GM18520 (cell line): ENCODE results near the gene LRRTM4.

Experiments
- ATAC-seq: cut with Tn5 transposase; IDR thresholded peaks from one replicate; pipeline ENCODE4 v1.9.1; 2021; ENCODE audit not compliant: unreplicated experiment

Gene LRRTM4

GRCh38 chr2:77325395-77325794 is 196.8 kb downstream of the LRRTM4 start:
- ATAC-seq, result no peak

DNA sequence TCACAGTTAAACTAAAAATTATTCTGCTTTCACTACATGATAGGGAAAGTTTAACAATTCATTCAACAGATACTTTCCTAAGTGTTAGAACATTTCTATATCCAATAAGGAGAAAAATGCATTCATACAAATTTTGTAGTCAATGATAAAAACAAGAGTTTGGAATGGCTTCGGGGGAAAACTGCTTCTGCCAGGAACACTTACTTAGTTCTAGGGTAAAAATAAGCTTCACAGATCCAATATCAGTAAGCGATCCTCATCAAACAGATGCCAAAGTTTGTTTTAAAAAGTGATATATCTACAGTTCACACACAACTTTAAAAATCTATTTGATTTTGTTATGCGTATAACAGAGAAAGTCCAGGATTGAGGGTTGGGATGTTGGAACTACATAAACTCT is 199.7 kb downstream of the LRRTM4 start:
- ATAC-seq, result no peak

GRCh38 chr2:77314721-77315120 is 207.5 kb downstream of the LRRTM4 start:
- ATAC-seq, result no peak

GRCh38 chr2:77310416-77310815 is 211.8 kb downstream of the LRRTM4 start:
- no peak for ATAC-seq

- no peak for ATAC-seq
Observed at GRCh38 chr2:77309725-77310124, 212.5 kb downstream of the LRRTM4 start.

DNA sequence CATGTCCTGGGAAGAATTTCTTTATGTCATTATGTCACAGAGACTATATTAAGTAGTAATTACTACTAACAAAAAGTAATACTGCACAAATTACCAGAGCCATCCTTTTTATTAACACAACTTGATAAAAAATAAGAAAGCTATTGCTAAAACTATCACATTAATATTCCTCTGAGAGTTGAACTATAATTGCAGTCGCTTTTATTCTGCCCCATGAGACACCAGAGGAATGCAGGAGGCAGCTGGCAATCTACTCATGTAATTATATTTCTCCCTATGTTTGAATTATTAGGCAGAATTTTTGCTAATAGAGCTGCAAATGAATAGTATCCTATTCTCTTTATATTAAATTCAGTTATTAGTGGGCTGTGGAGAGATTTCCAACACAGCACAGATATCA is 220.7 kb downstream of the LRRTM4 start:
- ATAC-seq, result no peak

DNA sequence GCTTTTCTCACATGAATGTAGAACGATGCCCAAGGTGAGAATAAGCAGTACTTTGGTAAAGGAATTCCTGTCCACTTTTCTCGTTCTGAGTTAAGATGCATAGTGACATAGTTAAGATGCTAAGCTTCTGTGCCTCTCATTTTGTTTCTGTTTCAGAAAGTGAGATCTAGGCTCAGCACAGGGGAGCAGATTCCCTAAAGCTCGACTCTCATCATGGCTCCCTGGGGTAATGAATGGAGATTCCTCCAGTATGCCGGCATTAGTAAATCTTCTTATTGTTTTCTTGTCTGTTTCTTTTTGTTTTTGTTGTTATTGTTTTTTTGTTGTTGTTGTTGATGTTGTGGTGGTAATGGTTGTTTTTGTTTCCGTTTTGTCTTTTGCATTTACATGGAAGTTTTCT is 225.4 kb downstream of the LRRTM4 start:
- no peak for ATAC-seq

- ATAC-seq, result no peak
Observed at GRCh38 chr2:77294474-77294873, 227.7 kb downstream of the LRRTM4 start.

DNA sequence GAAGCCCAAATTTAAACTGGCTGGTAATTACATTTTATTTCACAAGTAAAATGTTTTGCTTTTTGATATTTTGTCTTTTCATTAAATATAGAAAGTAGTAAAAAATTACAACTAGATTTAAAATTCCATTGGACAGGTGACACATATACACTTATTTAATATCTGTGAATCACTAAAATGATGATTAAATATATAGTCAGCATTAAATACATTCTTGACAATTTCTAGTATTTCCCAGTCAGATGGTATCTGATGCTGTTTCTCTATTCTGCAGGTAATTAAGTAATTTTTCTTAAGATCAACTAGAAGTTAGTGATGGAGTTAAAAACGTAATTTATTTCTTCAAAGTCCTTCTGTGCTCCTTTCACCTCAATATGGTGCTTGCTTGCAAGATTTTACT is 237.8 kb downstream of the LRRTM4 start:
- no peak for ATAC-seq

GRCh38 chr2:77271262-77271661 is 250.9 kb downstream of the LRRTM4 start:
- ATAC-seq, result no peak

- no peak for ATAC-seq
Observed at GRCh38 chr2:77270433-77270832, 251.7 kb downstream of the LRRTM4 start.

GRCh38 chr2:77268626-77269025 is 253.6 kb downstream of the LRRTM4 start:
- ATAC-seq, result no peak

- no peak for ATAC-seq
Observed at GRCh38 chr2:77232909-77233425, 289.2 kb downstream of the LRRTM4 start.

DNA sequence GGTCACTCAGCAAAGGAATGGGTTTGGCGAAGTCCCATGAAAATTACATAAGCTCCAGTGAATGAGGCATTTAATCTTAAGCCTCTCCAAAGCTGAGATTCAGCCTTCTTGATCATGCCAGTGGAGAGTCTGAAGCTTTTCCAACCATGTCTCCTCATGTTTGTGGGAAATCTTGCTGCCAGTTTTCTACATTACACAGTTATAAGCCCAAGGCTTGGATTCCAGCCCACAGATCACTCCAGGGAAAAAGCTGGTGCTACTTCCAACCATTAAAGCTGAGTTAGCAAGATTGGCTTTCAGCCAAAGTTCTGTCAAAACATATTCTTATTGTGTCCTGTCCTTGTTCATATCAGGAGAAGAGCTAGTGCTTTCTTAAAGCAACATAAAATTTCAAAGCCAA is 293.8 kb downstream of the LRRTM4 start:
- no peak for ATAC-seq

- ATAC-seq, result no peak
Observed at GRCh38 chr2:77210725-77211124, 311.5 kb downstream of the LRRTM4 start.

- ATAC-seq, result no peak
Observed at GRCh38 chr2:77207331-77207730, 314.8 kb downstream of the LRRTM4 start.

GRCh38 chr2:77201755-77202154 is 320.4 kb downstream of the LRRTM4 start:
- no peak for ATAC-seq

DNA sequence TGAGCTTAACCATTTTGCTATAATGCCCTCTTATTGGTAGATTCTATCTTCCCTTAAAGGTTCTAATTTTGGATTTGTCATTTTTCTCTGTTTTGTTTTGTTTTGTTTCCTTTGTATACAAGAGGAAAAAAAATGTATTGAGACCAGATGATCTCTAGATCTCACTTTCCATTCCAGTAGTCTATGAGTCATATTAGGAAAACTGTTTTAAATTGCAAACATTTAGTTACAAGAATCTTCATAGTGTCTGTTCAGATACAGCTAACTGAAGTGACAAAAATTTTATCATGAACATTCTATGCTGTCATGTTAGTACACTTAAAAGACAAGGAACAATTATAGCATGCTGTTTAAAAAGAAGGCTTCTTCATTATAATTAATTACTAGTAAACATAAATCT is 322.8 kb downstream of the LRRTM4 start:
- no peak for ATAC-seq

GRCh38 chr2:77193858-77194448 is 328.2 kb downstream of the LRRTM4 start:
- no peak for ATAC-seq

DNA sequence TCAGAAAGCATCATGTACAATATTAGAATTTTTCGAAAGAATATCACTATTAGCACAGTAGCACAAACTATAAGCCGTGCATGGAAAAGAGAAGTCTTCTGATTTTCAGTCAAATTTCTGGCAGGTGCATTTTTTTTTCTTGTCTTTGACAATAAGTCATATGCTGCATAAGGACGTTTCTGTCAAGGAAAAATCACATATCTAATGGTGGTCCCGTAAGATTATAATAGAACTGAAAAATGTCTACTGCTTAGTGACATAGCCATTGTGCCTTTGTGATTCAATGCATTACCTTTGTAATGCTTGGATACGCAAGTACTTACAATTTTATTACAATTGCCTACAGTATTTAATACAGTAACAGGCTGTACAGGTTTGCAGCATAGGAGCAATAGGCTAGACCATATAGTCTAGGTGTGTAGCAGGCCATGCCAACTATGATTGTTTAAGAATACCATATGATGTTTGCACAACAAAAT is 329.3 kb downstream of the LRRTM4 start:
- ATAC-seq, result no peak

DNA sequence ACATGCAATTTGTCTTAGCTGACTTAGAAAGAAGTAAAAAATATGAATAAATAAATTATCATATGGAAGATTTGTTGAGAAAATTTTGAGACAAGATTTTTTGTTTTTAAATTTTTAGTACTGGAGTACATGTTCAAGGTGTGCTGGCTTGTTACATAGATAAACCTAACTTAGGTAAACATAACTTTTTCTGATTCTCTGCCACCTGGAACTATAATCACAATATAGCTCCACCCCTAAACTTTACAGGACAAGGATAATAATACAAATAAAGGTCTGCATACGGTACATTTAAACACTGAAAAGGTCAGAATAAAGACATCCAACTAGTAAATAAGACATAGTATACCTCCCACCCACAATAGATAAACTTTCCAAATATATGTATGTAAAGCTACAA is 330.5 kb downstream of the LRRTM4 start:
- no peak for ATAC-seq

- no peak for ATAC-seq
Observed at GRCh38 chr2:77190721-77191346, 331.3 kb downstream of the LRRTM4 start.

GRCh38 chr2:77185052-77185451 is 337.1 kb downstream of the LRRTM4 start:
- ATAC-seq, result no peak
